Endothelial cell of umbilical vein (primary cell): ENCODE measurements around the gene SLC11A2.

Experiments used
- EZH2 ChIP-seq: IDR thresholded peaks from 2 replicates; pipeline ENCODE4 v1.6.1; 2012; ENCODE audit warnings: borderline replicate concordance, low read depth, mild to moderate bottlenecking, moderate library complexity, low read length, inconsistent platforms; ENCODE audit not compliant: severe bottlenecking
- POLR2A ChIP-seq: IDR thresholded peaks from 2 replicates; pipeline ENCODE4 v1.6.1; 2012; ENCODE audit warnings: low read depth, mild to moderate bottlenecking, control low read depth, low read length
- TF ChIP-seq, protein P1 (sequence below), 2 donors: IDR thresholded peaks; 1 replicate in 1 of 2; 2 replicates in 1 of 2; pipeline ENCODE4 v1.5.1; 2011; ENCODE audit warnings: low read length in 2 of 2, mild to moderate bottlenecking in 2 of 2, moderate library complexity in 2 of 2, control low read depth in 1 of 2, inconsistent platforms in 1 of 2, low read depth in 1 of 2; ENCODE audit not compliant: insufficient read depth in 1 of 2; ENCODE audit errors: extremely low read depth in 1 of 2

DNA sequence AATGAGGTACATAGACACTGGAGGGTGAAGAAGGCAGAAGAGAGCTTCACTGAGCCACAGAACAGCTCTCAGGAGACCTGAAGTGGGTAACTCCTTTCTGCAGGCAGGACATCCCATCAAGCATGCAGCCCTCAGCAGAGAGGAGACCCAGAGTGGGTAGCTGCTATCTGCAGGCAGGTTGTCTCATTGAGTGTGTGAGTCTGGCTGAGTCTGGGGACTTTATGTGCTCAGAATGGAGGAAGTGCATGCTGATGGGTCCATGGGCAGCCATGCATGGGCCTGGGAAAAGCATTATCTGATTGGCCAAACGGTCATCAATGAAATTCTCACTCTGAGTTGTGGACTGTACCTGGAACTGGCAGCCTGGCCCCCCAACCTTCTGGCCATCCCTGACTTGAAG, 88.5 kb downstream of the SLC11A2 start:
- TF ChIP-seq POLR2A (no peak), EZH2 (no peak)
- TF ChIP-seq, protein P1, sequence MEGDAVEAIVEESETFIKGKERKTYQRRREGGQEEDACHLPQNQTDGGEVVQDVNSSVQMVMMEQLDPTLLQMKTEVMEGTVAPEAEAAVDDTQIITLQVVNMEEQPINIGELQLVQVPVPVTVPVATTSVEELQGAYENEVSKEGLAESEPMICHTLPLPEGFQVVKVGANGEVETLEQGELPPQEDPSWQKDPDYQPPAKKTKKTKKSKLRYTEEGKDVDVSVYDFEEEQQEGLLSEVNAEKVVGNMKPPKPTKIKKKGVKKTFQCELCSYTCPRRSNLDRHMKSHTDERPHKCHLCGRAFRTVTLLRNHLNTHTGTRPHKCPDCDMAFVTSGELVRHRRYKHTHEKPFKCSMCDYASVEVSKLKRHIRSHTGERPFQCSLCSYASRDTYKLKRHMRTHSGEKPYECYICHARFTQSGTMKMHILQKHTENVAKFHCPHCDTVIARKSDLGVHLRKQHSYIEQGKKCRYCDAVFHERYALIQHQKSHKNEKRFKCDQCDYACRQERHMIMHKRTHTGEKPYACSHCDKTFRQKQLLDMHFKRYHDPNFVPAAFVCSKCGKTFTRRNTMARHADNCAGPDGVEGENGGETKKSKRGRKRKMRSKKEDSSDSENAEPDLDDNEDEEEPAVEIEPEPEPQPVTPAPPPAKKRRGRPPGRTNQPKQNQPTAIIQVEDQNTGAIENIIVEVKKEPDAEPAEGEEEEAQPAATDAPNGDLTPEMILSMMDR (IDR thresholded peaks at IDR 0.05; ENCODE audit: extremely low read depth in 1 of 2, insufficient read depth in 1 of 2, low read depth in 1 of 2, low read length in 2 of 2): no peak
